HepG2 (cell line): ENCODE results near the gene GALNT11. TPM values are rescaled to one million over a fixed set of nuclear protein-coding genes. Genes with fewer than 3 reads are reported as not detected.
"Not testable (repeated sequence)": the region's sequence is repeated elsewhere in the genome, so short reads cannot be mapped to it uniquely, and the experiment has no call there.

Experiments used
- ATAC-seq: fragments of 200-7000 bp; cut with Tn5 transposase; 3 replicates; pipeline ENCODE4 v1.9.1; 2020; ENCODE audit warnings: mild to moderate bottlenecking, moderate library complexity
- BruUV-seq: library from RNA; stranded (reverse); fragments of 400-500 nt; replicated peaks from 2 replicates; lab custom pipeline; 2021; lab: Mats Ljungman, UMichigan
- CTCF ChIA-PET: fragments of 300-600 bp; formaldehyde crosslinking; extraction: SDS; loops from one replicate; lab custom pipeline; 2021; ENCODE audit warnings: low total read pairs, inconsistent platforms, low intra/inter-chr PET ratio; lab: Yijun Ruan, JAX
- POLR2A ChIA-PET: fragments of 350-600 bp; sonication (Branson Sonifier 250); formaldehyde crosslinking; loops from one replicate; lab custom pipeline; 2020; ENCODE audit warnings: antibody characterized with exemption, inconsistent platforms; lab: Yijun Ruan, JAX
- DNase-seq: peaks from one replicate; pipeline ENCODE4 v3.0.0-alpha.2; 2015; ENCODE audit warnings: low spot score
- FAIRE-seq: peaks from 3 replicates; lab custom pipeline; 2011; peaks lifted over from hg19 to GRCh38; lab: Jason Lieb, UNC
- H2AFZ ChIP-seq: one replicate; pipeline ENCODE4 v1.6.1; 2011; ENCODE audit warnings: low read length, inconsistent platforms
- H3K27ac ChIP-seq: fragments of 300-600 bp; 3 replicates; pipeline ENCODE4 v1.8.0; 2011; ENCODE audit warnings: mixed run types, mild to moderate bottlenecking, mixed read lengths, low read length, inconsistent platforms; ENCODE audit not compliant: insufficient read depth; ENCODE audit errors: extremely low read length
- H3K27me3 ChIP-seq, 2 experiments: fragments of 200-600 bp in 1 of 2; 2 replicates in 1 of 2; 3 replicates in 1 of 2; pipeline versions ENCODE4 v1.6.0 to v1.8.0; 2011; ENCODE audit warnings: low read length in 2 of 2, mild to moderate bottlenecking in 2 of 2, moderate library complexity in 2 of 2, inconsistent platforms in 1 of 2; ENCODE audit not compliant: insufficient read depth in 2 of 2, control insufficient read depth in 1 of 2
- H3K36me3 ChIP-seq, 2 experiments: fragments of 200-600 bp in 1 of 2; replicated peaks in 1 of 2; 2 replicates in 1 of 2; 3 replicates in 1 of 2; pipeline versions ENCODE4 v1.5.1 to v1.8.0; 2011; ENCODE audit warnings: low read length in 2 of 2, inconsistent platforms in 1 of 2; ENCODE audit not compliant: insufficient read depth in 2 of 2, control insufficient read depth in 1 of 2
- H3K4me1 ChIP-seq: 2 replicates; pipeline ENCODE4 v1.5.1; 2012; ENCODE audit warnings: low read length, inconsistent platforms; ENCODE audit not compliant: insufficient read depth
- H3K4me2 ChIP-seq: 2 replicates; pipeline ENCODE4 v1.6.0; 2011; ENCODE audit warnings: low read depth, low read length, inconsistent platforms
- H3K4me3 ChIP-seq, 3 experiments: fragments of 200-600 bp in 1 of 3; sonication (generic), shearing (Covaris generic) in 1 of 3; replicated peaks in 1 of 3; 2 replicates each; pipeline ENCODE4 v1.5.1; 2011 to 2016; ENCODE audit warnings: low read length in 3 of 3, inconsistent platforms in 2 of 3, low read depth in 2 of 3, mild to moderate bottlenecking in 2 of 3, control low read depth in 1 of 3, mixed read lengths in 1 of 3; ENCODE audit not compliant: insufficient read depth in 1 of 3
- H3K79me2 ChIP-seq: one replicate; pipeline ENCODE4 v1.6.1; 2011; ENCODE audit warnings: low read length, inconsistent platforms; ENCODE audit not compliant: insufficient read depth
- H3K9ac ChIP-seq: 2 replicates; pipeline ENCODE4 v1.6.0; 2011; ENCODE audit warnings: mild to moderate bottlenecking, low read depth, low read length, inconsistent platforms; ENCODE audit not compliant: insufficient read depth
- H3K9me3 ChIP-seq: 2 replicates; pipeline ENCODE4 v1.5.1; 2012; ENCODE audit warnings: mild to moderate bottlenecking, low read length
- H4K20me1 ChIP-seq: 2 replicates; pipeline ENCODE4 v1.6.0; 2011; ENCODE audit warnings: inconsistent platforms, mild to moderate bottlenecking, low read length, moderate library complexity; ENCODE audit not compliant: insufficient read depth
- BHLHE40 ChIP-seq: IDR thresholded peaks from 2 replicates; pipeline ENCODE4 v1.6.1; 2011; ENCODE audit warnings: low read length, improper control_type of control experiment
- CTCF ChIP-seq: sonication (generic); formaldehyde crosslinking; IDR thresholded peaks from 2 replicates; pipeline ENCODE4 v1.5.0; 2020; ENCODE audit warnings: mild to moderate bottlenecking, missing genetic modification reagents, moderate library complexity
- NFYB ChIP-seq: sonication (generic); formaldehyde crosslinking; IDR thresholded peaks from 2 replicates; pipeline ENCODE4 v1.4.0; 2020; ENCODE audit warnings: missing genetic modification reagents
- NFYC ChIP-seq: IDR thresholded peaks from 2 replicates; pipeline ENCODE4 v1.6.1; 2016; ENCODE audit warnings: missing genetic modification reagents, missing compliant biosample characterization
- SMC3 ChIP-seq: IDR thresholded peaks from 2 replicates; pipeline ENCODE4 v1.6.1; 2011; ENCODE audit warnings: low read length, improper control_type of control experiment
- STAG1 ChIP-seq: sonication (generic); formaldehyde crosslinking; IDR thresholded peaks from 2 replicates; pipeline ENCODE4 v1.4.0; 2020; ENCODE audit warnings: missing genetic modification reagents
- TFE3 ChIP-seq: IDR thresholded peaks from 2 replicates; pipeline ENCODE4 v1.6.1; 2016
- ZBTB33 ChIP-seq: sonication (generic); formaldehyde crosslinking; IDR thresholded peaks from 2 replicates; pipeline ENCODE4 v1.4.0; 2020; ENCODE audit warnings: missing genetic modification reagents
- ZBTB38 ChIP-seq: sonication (generic); formaldehyde crosslinking; IDR thresholded peaks from 2 replicates; pipeline ENCODE4 v1.5.1; 2020; ENCODE audit warnings: mild to moderate bottlenecking, missing genetic modification reagents
- ZMYM4 ChIP-seq: sonication (generic); formaldehyde crosslinking; IDR thresholded peaks from 2 replicates; pipeline ENCODE4 v1.8.1; 2023; ENCODE audit warnings: mild to moderate bottlenecking, missing genetic modification reagents
- WGBS: methylation state at CpG from one replicate; pipeline ENCODE4 v1.1.6; 2017; ENCODE audit warnings: low lambda C conversion rate; 5-methylcytosine and 5-hydroxymethylcytosine counted together
- in situ Hi-C: cut with HindIII; loops from 2 replicates; pipeline ENCODE4 v1.10.0; 2017; ENCODE audit warnings: low pct_unique_long_range_greater_than_20kb; ENCODE audit not compliant: extremely low pct_ligation_motif_present
- intact Hi-C: fragments of 100-400 bp; cut with micrococcal nuclease; formaldehyde crosslinking; loops from one replicate; pipeline ENCODE4 v1.10.0; 2022; ENCODE audit not compliant: unreplicated experiment
- polyA plus RNA-seq, 8 experiments: library from polyadenylated mRNA; depleted of rRNA in 3 of 8; stranded (reverse) in 7 of 8; unstranded in 1 of 8; fragments of >200 nt; fragmentation: Illumina TruSeq in 4 of 8; extraction: Trizol in 4 of 8; gene quantifications; 2 replicates each; pipeline versions ENCODE4 v1.2.1 to v1.2.3, GENCODE V29; 2011 to 2016; ENCODE audit warnings: low read depth in 4 of 8, missing spikeins in 1 of 8, mixed read lengths in 1 of 8; ENCODE audit not compliant: insufficient read depth in 1 of 8
- total RNA-seq, 5 experiments: library from RNA; depleted of rRNA; stranded (reverse); fragments of >200 nt; fragmentation: Illumina TruSeq; extraction: Trizol; gene quantifications; 2 replicates each; pipeline ENCODE4 v1.2.3, GENCODE V29; 2016; ENCODE audit warnings: low read depth in 1 of 5

Gene GALNT11
- total and polyA plus RNA-seq, 2 of the 13 experiments (the other 11 are each of a cell fraction or from before 2014, with no cell fraction given), result 9.3 to 16.3 TPM

DNA sequence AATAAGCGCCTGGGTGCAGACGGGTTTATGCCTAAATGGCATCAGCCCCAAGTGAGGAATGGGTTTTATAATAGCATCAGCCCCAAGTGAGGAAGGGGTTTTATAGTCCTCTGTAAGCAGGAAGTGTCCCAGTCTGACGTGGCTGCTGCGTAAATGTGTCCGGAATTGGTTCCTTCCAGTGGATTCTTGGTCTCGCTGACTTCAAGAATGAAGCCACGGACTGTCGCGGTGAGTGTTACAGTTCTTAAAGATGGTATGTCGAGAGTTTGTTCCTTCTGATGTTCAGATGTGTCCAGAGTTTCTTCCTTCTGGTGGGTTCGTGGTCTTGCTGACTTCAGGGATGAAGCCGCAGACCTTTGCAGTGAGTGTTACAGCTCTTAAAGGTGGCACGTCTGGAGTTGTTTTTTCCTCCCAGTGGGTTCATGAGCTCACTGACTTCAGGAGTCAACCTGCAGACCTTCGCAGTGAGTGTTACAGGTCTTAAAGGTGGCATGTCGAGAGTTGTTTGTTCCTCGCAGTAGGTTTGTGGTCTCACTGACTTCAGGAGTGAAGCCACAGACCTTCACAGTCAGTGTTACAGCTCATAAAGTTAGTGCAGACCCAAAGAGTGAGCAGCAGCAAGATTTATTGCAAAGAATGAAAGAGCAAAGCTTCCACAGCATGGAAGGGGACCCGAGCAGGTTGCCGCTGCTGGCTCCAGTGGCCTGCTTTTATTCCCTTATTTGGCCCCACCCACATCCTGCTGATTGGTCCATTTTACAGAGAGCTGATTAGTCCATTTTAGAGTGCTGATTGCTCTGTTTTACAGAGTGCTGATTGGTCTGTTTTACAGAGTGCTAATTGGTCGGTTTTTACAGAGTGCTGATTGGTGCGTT is 2.3 kb downstream of the GALNT11 start:
- H3K4me2 ChIP-seq, ATAC-seq, H3K9ac ChIP-seq, H3K79me2 ChIP-seq, POLR2A ChIA-PET, H3K36me3 ChIP-seq, DNase-seq, H3K27me3 ChIP-seq, BruUV-seq, FAIRE-seq, H2AFZ ChIP-seq, H3K4me3 ChIP-seq, in situ Hi-C loops, CTCF ChIA-PET, H3K9me3 ChIP-seq, H4K20me1 ChIP-seq, H3K27ac ChIP-seq: not testable (repeated sequence)
- intact Hi-C loops, result loop anchor here (2.0 kb wide), 1 partner anchor 119 kb away; no protein-coding TSS in a partner anchor
- TF ChIP-seq NFYB (CRISPR knock-in tag), result peak; percentile 37; the same call in 1 of the 2 replicates
- peak; percentile 51 for TF ChIP-seq NFYC (CRISPR knock-in tag)
- 94% methylated on average over 20 of the region's 20 CpGs for WGBS
- peaks cover 17% of the 10 kb centered on the region for H3K4me1 ChIP-seq

- H3K27me3 ChIP-seq, H4K20me1 ChIP-seq, H3K27ac ChIP-seq, H3K4me1 ChIP-seq, BruUV-seq, H3K36me3 ChIP-seq, H3K4me3 ChIP-seq, FAIRE-seq, H3K9me3 ChIP-seq, H2AFZ ChIP-seq, POLR2A ChIA-PET, H3K4me2 ChIP-seq, H3K79me2 ChIP-seq, CTCF ChIA-PET, in situ Hi-C loops, H3K9ac ChIP-seq, ATAC-seq, intact Hi-C loops: not testable (repeated sequence)
- DNase-seq, result peak; percentile 38
- TF ChIP-seq SMC3, result peak; percentile 47
- peak; percentile 100 for TF ChIP-seq ZBTB33 (CRISPR knock-in tag)
- peak; percentile 46; the same call in 1 of the 2 replicates for TF ChIP-seq ZMYM4 (CRISPR knock-in tag)
- peak; percentile 48 for TF ChIP-seq STAG1 (CRISPR knock-in tag)
- 0 out of 2 replicates have a peak, but pooled peaks have one; percentile 20 for TF ChIP-seq ZBTB38 (CRISPR knock-in tag)
- peak; percentile 51 for TF ChIP-seq CTCF (CRISPR knock-in tag)
- TF ChIP-seq BHLHE40, result peak; percentile 20; the same call in 1 of the 2 replicates
- 0 out of 2 replicates have a peak, but pooled peaks have one; percentile 32 for TF ChIP-seq TFE3 (CRISPR knock-in tag)
- 72% methylated on average over 10 of the region's 10 CpGs for WGBS
Observed at GRCh38 chr7:152030059-152030458, 4.6 kb downstream of the GALNT11 start.
